Left forelimb (tissue), 1 donor: ENCODE results near the gene NAT8L.
A peak's percentile ranks its signal among the peaks of the same experiment; 100 is the strongest.
"Not testable (repeated sequence)": the region's sequence is repeated elsewhere in the genome, so short reads cannot be mapped to it uniquely, and the experiment has no call there.

Source experiments
- DNase-seq: peaks from one replicate; pipeline ENCODE4 v3.0.0-alpha.2; 2018; ENCODE audit warnings: low spot score

NAT8L gene, protein sequence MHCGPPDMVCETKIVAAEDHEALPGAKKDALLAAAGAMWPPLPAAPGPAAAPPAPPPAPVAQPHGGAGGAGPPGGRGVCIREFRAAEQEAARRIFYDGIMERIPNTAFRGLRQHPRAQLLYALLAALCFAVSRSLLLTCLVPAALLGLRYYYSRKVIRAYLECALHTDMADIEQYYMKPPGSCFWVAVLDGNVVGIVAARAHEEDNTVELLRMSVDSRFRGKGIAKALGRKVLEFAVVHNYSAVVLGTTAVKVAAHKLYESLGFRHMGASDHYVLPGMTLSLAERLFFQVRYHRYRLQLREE

DNA sequence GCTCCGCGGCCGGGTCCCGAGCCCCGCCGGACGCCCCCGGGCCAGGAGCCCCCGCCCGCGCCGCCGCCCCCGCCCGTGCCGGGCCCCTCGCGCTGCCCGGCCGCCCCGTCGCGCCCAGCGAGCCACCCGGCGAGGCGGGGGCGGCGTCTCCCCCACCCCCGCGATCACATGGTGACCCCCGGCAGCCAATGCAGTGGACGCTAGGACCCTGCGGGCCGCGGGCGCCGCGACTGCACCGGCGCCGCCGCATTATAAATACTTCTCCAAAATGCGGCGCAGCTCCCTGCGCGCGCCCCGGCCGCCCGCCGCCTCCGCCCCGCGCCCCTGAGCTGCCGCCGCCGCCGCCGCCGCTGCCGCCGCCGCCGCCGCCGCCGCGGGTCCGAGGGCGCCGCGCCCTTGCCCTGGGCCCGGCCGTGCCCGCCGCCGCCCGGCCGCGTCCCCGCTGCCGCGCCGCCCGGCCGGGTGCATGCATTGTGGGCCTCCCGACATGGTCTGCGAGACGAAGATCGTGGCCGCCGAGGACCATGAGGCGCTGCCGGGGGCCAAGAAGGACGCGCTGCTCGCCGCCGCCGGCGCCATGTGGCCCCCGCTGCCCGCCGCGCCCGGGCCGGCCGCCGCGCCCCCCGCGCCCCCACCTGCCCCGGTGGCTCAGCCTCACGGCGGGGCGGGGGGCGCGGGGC, at the start of gene NAT8L:
Gene NAT8L, plus strand, starts transcription at position 282 of the 680 bp plus-strand sequence. Its CDS starts 185 bp downstream, at position 467.
- no peak for DNase-seq

DNA sequence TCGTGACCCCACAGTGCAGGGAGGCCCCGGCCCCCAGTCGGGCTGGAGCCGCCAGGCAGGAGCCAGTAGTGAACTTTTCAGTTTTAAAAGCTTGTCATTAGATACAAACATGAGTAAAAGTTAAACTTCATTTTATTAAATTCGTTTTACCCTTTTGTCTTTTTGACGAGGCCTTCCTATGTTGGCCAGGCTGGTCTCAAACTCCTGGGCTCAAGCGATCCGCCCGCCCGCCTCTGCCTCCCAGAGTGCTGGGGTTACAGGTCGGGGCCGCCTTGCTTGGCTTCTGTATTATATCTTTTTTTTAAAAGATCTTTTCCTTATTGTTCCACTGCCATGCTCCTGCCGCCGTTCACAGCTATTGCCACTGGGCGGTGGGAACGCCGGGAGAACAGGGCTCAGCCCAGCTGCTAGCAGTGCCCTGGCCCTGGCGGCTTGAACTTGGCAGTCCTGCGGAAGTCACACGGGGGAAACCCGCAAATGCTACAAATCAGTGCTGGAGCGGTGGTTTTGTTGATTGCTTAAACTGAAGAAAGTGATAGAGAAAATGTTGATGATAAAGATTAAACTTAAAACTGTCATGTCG, 49.4 kb upstream of the NAT8L start:
- DNase-seq, result no peak

DNA sequence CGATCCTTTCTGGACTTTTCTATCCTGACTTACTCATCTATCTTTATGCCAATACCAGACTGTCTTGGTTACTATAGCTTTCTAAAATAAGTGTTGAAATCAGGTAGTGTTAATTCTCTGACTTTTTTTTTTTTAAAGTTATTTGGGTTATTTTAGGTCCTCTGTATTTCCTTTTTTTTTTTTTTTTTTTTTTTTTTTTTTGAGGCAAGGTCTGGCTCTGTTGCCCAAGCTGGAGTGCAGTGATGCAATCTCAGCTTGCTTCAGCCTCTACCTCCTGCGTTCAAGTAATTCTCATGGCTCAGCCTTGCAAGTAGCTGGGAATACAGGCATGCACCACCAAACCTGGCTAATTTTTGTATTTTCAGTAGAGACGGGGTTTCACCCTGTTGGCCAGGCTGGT, 47.5 kb upstream of the NAT8L start:
- no peak for DNase-seq

DNA sequence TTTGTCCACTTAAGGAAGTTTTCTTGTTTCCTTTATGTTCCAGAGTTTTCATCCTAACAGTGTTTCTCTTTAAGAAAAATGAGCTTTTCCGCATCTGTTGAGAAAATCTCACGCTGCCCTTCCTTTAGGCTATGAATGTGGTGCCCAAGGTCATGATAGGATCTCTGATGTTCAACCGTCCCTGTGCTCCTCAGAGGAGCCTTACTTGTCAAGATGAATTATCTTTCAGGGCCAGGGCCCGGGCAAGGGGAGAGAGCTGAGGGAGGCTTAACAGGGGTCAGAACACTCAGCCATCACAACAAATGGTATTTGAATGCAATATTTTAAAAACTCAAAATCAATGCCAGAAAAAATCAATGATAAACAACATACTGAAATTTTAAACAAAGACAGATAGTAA, 44.1 kb upstream of the NAT8L start:
- DNase-seq, result no peak

DNA sequence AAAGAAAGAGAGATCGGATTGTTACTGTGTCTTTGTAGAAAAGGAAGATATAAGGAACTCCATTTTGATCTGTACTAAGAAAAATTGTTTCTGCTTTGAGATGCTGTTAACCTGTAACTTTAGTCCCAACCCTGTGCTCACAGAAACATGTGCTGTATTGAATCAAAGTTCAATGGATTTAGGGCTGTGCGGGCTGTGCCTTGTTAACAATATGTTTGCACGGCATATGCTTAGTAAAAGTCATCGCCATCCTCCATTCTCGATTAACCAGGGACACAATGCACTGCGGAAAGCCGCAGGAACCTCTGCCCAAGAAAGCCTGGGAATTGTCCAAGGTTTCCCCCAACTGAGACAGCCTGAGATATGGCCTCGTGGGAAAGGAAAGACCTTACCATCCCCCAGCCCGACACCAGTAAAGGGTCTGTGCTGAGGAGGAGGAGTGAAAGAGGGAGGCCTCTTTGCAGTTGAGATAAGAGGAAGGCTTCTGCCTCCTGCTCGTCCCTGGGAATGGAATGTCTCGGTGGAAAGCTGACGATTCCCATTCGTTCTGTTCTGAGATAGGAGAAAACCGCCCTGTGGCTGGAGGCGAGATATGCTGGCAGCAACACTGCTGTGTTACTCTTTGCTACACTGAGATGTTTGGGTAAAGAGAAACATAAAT, 37.6 kb upstream of the NAT8L start:
- not testable (repeated sequence) for DNase-seq

DNA sequence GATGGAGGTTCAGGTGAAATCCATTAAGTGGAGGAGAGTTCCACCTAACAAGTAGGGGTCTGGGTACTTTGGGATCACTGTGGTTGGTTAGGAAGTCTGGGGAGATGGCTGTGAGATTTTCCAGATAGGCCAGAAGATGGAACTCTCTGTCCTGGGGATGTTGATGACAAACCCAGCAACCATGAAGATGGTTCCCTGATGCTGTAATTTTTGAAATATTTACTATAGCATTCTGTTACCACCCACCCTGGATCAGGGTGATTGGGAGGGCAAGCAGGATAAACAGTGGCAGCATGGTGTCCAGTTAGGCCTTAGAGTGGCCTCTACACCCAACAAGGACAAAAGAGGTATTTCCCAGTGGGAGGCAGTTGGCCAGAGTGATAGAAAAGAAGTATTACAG, 34.4 kb upstream of the NAT8L start:
- DNase-seq, result no peak

DNA sequence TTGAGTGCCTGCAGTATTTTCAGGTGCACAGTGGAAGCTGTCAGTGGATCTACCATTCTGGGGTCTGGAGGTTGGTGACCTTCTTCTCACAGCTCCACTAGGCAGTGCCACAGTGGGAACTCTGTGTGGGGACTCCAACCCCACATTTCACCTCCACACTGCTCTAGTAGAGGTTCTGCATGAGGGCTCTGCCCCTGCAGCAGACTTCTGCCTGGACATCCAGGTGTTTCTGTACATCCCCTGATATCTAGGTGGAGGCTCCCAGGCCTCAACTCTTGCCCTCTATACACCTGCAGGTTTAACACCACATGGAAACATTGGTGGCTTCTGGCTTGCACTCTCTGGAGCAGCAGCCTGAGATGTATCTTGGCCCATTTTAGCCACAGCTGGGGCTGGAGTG, 33.3 kb upstream of the NAT8L start:
- no peak for DNase-seq

DNA sequence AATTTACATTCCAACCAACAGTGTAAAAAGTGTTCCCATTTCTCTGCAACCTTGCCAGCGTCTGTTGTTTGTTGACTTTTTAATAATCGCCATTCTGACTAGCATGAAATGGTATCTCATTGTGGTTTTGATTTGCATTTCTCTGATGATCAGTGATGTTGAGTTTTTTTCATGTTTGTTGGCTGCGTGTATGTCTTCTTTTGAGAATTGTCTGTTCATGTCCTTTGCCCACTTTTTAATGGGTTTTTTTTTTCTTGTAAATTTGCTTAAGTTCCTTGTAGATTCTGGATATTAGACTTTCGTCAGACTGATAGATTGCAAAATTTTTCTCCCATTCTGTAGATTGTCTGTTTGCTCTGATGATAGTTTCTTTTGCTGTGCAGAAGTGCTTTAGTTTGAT, 32.0 kb upstream of the NAT8L start:
- DNase-seq, result not testable (repeated sequence)

DNA sequence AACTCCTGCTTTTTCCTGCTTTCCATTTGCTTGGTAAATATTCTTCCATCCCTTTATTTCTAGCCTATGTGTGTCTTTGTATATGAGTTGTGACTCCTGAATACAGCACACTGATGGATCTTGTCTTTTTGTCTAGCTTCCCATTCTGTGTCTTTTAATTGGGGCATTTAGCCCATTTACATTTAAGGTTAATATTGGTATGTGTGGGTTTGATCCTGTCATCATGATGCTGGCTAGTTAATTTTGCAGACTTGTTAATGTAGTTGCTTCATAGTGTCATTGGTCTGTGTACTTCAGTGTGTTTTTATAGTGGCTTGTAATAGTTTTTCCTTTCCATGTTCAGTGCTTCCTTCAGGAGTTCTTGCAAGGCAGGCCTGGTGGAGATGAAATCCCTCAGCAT, 28.0 kb upstream of the NAT8L start:
- DNase-seq, result not testable (repeated sequence)

DNA sequence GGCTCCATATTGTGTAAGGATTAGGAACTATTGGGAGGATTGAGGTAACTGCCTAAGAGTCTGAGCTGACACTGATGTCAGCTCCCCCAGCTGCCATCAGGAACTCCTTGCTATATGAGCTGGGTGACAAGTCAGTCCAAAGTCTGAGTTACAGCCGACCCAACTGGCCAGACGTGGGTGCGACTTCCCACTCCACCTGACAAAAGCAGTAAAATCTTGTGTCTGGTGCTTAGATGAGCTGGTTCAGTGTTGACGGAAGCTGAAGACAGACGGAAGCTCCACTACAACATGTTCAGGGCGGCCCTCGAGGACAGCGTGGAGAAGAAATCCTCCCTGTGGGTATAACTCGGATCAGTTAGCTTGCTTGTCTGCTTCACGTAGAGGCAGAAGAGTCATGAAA, 22.8 kb upstream of the NAT8L start:
- no peak for DNase-seq

DNA sequence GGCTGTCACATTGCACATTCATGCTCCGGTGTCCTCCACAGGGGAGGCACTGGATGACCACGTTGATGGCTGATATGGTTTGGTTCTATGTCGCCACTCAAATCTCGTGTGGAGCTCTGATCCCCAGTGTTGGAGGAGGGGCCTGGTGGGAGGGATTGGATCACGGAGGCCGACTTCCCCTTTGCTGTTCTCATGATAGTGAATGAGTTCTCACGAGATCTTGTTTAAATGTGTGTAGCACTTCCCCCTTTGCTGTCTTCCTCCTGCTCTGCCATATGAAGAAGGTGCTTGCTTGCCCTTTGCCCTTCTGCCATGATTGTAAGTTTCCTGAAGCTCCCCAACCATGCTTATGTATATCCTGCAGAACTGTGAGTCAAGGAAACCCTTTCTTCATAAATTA, 22.3 kb upstream of the NAT8L start:
- no peak for DNase-seq

DNA sequence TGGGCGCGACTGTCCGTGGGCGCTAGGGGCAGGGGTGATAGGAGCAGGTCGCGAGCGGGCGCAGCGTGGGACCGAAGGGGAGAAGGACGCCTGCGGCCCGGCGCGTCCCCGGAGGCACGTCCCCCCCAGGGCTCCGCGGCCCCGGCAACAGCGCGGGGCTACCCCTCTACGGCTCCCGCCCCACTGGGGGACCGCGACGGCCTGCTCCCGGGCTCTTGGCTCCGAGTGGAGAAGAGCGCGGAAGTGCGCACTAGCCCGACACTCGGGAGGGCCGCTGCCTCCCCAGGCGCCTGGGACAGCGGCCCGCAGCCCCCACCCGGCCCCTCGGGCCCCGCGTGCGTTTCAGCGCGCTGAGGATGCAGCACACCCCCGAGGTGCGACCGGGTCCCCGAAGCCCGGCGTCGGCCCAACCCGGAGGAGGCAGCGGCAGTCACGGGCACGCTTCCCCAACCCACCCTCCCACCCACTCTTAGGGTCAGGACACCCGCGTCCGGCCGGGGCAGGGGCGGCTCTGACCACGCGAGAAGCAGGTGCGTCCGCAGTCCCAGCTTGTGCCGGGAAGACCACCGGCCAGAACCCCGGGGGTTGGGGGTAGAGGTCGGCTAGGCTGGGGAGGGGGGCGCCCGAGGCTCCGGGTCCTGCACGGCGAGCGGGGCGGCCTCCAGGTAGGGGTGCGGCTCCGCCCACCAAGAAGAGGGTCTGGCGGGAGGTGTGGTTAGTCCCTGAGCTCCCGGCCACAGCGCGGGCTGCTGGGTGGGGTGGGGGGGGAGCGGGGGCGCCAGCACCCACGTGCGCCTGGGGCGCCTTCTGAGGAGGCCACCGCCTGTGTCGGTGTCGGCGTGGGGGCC, 18.5 kb upstream of the NAT8L start:
- DNase-seq, result no peak

DNA sequence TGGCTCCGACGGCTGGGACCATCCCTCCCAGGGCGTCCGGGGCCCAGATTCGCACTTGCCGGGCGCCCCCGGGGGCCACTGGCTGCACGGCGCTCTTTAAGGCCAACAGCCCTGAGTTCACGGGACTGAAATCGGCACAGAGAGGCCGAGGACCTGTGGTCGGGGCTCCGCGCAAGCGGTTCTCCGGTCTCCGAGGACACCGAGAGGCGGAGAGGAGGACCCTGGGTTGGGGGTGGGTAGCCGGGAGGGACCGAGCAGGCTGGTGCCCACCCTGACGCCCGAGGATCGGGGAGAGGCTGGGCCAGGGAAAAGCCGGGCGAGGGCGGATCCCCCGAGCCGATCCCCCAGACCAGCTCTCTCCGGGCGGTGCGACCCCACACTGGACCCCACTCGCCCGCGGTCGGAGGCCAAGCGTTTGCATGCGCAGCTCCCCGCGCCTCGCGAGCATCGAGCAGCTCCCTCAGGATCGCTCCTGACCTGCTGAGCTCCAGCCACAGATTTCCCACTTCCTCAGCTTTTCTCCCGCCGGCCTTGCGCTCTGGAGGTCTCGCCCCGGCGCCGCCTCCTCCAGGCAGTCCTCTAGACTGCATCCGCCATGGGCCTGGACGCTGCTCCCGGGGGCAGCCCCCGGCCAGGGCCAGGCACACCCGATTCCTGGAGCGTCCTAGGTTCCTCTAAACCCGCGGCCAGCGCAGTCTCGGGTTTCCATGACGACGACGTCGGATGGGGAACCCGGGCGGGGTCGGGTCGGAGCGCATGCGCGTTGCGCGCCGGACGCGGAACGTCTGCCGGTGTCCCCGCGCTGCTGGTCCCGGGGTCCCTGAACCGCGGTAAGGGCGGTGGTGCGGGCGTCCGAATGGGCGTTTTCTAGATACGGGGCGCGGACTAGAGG, 17.6 kb upstream of the NAT8L start:
- DNase-seq, result peak; percentile 84

DNA sequence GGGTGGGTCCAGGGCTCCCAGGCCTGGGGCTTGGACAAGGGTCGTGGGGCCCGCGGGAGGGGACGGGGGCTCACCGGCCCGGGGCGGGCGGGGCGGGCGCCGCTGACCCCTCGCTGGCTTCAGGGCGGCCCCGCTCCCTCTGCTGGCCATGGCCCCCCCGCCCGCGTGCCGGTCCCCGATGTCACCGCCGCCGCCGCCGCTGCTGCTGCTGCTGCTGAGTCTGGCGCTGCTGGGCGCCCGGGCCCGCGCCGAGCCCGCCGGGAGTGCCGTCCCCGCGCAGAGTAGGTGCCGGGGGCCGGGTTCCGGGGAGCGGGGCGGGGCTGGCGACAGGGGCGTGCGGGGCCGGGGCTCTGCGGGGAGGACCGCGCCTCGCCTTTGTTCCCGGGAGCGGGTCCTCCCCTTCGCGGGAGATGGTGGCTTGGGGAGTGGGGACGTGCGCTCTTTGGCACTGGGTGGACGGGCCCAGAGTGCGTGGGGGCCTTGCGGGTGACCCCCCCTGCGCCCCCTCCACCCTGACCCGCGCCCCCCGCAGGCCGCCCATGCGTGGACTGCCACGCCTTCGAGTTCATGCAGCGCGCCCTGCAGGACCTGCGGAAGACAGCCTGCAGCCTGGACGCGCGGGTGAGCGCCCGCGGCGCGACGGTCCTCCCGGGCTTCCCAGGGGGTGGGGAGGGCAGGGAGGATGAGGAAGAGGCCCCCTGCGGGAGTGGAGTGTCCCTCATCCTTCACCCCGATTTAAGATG, 16.8 kb upstream of the NAT8L start:
- no peak for DNase-seq

DNA sequence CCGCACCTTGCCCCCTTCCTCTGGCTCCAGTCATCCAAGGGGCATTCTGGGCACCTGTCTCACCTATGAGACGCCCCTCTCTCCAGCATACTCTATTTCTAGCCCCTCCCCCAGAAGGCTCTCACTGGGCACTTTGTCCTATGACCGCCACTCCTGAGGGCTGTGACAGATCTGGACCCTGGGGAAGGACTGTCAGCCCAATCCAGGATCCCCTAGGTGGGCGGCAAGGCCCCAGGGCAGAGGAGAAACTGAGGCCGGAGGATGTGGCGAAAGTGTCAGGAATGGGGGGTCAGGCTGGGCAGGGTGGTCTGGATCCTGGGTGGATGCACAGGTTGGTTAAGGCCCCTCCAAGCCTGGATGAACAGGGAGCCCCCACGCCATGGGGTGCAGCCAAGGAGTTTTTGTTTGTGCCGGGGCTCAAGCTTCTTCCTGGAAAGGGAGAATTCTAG, 16.2 kb upstream of the NAT8L start:
- DNase-seq, result no peak

DNA sequence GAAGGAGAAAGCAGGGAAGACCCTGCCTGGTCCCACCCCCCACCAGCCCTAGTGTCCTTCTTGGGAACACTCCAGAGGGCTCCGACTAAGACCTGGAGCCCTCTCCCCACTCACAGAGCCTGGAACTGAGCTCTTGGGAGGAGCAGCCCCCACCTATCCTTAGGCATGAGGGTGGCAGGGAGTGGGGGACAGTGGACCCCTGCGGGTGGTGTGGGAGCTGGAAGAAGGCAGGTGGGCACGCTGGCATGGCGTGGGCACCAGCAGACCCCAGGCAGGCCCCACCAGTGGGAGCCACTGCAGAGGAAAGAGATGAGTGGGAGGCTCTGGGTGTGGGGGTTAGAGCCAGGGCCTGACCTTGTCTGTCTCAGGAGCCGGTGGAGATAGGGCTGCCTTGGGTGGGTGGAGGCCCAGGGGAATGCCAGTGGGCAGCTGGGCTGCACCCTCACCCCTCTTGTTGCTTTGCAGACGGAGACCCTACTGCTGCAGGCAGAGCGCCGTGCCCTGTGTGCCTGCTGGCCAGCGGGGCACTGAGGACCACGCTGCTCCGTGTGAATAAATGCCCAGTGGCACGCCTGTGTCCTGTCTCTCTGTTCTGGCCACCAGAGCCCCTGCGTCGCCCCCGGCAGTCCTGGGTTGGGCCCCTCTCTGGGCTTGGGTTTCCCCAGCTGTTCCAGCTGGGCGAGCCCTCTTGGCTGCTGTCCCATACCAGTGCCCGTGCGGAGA, 15.6 kb upstream of the NAT8L start:
- no peak for DNase-seq

DNA sequence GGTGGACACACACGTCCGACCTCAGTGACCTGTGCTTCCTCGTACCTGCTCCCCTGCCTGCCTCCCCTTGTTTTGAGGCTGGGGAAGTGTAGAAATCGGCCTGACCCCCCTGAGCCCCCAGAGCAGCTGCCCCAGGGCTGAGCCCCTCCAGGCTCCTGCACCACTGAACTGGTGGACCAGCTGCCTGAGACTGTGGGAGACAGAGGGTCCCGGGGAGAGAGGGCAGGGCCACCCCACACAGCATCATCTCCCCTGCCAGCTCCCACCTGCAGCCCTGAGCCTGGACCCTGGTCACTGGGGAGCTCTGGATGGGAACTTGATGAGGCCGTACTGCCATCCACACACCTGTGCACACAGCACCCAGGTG, 15.0 kb upstream of the NAT8L start:
- DNase-seq, result no peak

DNA sequence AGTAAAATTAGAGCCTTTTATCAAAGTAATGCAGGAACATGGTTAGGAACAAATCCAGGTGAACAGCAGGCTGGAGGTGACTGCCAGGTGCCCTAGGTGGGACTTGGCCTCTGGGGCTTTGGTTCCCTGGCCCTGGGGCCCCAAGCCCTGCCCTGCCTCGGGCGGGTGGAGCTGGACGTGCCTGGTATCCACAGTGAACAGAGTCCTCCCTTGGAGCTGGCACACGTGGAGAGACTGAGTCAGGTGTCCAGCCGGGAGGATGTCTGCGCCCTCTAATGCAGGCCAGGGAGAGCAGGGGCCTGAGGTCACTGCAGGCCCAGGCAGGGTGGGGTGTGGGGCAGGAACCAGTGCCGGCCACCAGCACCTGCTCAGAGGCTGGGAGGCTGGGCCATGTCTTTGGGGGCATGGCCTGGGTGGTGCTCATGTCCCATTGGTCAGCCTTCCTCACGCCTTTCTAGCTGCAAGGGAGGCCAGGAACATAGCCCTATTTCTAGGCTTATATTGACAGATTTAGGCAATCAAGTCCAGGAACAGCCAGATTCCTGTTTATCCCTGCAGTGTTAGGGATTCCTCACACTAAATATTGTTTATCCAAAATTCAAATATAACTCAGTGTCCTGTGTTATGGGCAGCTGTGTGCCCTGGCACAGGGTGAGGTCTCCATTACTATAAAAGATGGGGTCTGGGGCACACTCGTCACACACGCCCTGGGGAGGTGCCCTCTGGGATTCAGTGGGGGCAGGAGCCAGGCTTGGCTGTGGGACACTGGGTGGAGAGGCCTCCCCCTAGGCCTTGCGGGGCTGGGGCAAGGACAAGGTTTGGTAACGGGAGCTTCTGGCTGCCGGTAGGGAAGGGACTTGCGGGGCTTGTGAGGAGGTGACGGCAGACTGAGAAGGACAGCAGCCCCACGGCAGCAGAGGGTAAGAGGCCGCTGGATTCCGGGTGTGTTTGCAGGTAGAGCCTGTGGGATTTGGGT, 14.3 kb upstream of the NAT8L start:
- no peak for DNase-seq
